AG04450 (cell line): ENCODE measurements around the gene PRAMEF12. TPM values are rescaled to one million over a fixed set of nuclear protein-coding genes. Genes with fewer than 3 reads are reported as not detected.

Experiments
- CTCF ChIA-PET: fragments of 300-600, 350-600 bp; formaldehyde crosslinking; extraction: SDS; loops from one replicate; lab custom pipeline; 2022; ENCODE audit warnings: antibody characterized with exemption, inconsistent platforms; lab: Charles Lee
- POLR2A ChIA-PET: fragments of 350-600 bp; formaldehyde crosslinking; extraction: SDS; loops from one replicate; lab custom pipeline; 2021; ENCODE audit warnings: antibody characterized with exemption, inconsistent platforms; lab: Yijun Ruan, JAX
- DNase-seq: peaks from one replicate; pipeline ENCODE4 v3.0.0-alpha.2; 2011; ENCODE audit warnings: low read depth, low spot score
- H3K27ac ChIP-seq: one replicate; pipeline ENCODE4 v1.5.1; 2012; ENCODE audit warnings: low read depth, low read length, control low read depth
- H3K27me3 ChIP-seq: one replicate; pipeline ENCODE4 v1.6.0; 2012; ENCODE audit warnings: low read length; ENCODE audit not compliant: control insufficient read depth, insufficient read depth
- H3K4me3 ChIP-seq: 2 replicates; pipeline ENCODE4 v1.5.1; 2011; ENCODE audit warnings: mild to moderate bottlenecking, low read depth, low read length, control low read depth
- H3K9me3 ChIP-seq: 2 replicates; pipeline ENCODE4 v1.5.1; 2012; ENCODE audit warnings: low read length; ENCODE audit not compliant: control insufficient read depth, insufficient read depth
- polyA plus RNA-seq: library from polyadenylated mRNA; depleted of rRNA; stranded (reverse); fragments of >200 nt; gene quantifications from 2 replicates; pipeline ENCODE4 v1.2.3, GENCODE V29; 2011
- TF ChIP-seq, protein P1 (sequence below): IDR thresholded peaks from 2 replicates; pipeline ENCODE4 v1.5.1; 2011; ENCODE audit warnings: low read depth, low read length, control low read depth, inconsistent platforms

Gene PRAMEF12
- polyA plus RNA-seq, 1 experiment = not detected

GRCh38 chr1:12739613-12740012 is 33.9 kb upstream of the PRAMEF12 start:
- ChIA-PET CTCF (no interaction called here), POLR2A (no interaction called here)
- Histone ChIP-seq H3K27ac (no peak overlapping the region), H3K27me3 (no peaks in the 10 kb centered on the region), H3K9me3 (peaks cover 9% of the 10 kb centered on the region; the same call in 1 of the 2 replicates), H3K4me3 (no peak overlapping the region)
- DNase-seq = no peak
- TF ChIP-seq, protein P1, sequence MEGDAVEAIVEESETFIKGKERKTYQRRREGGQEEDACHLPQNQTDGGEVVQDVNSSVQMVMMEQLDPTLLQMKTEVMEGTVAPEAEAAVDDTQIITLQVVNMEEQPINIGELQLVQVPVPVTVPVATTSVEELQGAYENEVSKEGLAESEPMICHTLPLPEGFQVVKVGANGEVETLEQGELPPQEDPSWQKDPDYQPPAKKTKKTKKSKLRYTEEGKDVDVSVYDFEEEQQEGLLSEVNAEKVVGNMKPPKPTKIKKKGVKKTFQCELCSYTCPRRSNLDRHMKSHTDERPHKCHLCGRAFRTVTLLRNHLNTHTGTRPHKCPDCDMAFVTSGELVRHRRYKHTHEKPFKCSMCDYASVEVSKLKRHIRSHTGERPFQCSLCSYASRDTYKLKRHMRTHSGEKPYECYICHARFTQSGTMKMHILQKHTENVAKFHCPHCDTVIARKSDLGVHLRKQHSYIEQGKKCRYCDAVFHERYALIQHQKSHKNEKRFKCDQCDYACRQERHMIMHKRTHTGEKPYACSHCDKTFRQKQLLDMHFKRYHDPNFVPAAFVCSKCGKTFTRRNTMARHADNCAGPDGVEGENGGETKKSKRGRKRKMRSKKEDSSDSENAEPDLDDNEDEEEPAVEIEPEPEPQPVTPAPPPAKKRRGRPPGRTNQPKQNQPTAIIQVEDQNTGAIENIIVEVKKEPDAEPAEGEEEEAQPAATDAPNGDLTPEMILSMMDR = no peak

DNA sequence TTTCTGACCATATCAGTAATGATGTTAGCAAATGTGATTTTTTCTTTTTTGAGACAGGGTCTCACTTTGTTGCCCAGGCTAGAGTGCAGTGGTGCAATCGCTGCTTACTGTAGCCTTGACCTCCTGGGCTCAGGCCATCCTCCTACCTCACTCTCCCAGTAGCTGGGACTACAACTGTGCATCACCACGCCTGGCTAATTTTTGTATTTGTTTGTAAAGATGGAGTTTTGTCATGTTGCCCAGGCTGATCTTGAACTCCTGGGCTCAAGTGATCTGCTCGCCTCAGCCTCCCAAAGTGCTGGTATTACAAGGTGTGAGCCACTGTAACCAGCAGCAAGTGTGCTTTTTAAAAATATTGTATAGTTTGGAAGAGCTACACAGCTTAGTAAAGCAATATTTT is 31.6 kb upstream of the PRAMEF12 start:
- Histone ChIP-seq H3K27ac (no peak overlapping the region), H3K9me3 (peaks cover 9% of the 10 kb centered on the region; the same call in 1 of the 2 replicates), H3K4me3 (no peak overlapping the region), H3K27me3 (no peaks in the 10 kb centered on the region)
- ChIA-PET CTCF (no interaction called here), POLR2A (no interaction called here)
- TF ChIP-seq, protein P1 = no peak
- DNase-seq = no peak

GRCh38 chr1:12745126-12745991 is 28.2 kb upstream of the PRAMEF12 start:
- H3K9me3 ChIP-seq = peaks cover 11% of the 10 kb centered on the region
- H3K4me3 ChIP-seq = no peak overlapping the region
- DNase-seq = no peak
- no peak overlapping the region for H3K27ac ChIP-seq
- POLR2A ChIA-PET = no interaction called here
- no peaks in the 10 kb centered on the region for H3K27me3 ChIP-seq
- CTCF ChIA-PET = no interaction called here
- TF ChIP-seq, protein P1 = no peak

DNA sequence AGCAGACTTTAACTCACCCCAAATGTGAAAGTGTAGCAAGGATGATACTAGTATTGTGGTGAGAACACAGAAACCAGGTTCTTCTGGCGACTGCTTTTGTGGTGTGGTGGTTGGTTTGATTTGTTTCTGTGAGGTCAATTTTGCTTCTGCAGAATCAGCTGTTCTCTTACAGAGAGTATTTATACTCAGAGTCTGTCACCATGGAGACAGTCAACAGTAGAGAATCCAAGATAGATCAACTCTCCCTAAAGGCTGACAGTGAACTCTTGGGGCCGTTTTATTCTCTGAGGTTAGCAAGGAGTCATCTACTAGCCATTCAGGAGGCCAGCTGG is 27.6 kb upstream of the PRAMEF12 start, which contains the start of gene CFAP107:
Gene CFAP107 (plus strand): TSS at position 209 of the 332 bp plus-strand sequence. CDS start 231 bp downstream, outside the sequence.
- no peak within 1 kb of the TSS for H3K4me3 ChIP-seq
- DNase-seq = no peak
- H3K27ac ChIP-seq = no peak within 1 kb of the TSS
- ChIA-PET POLR2A (no interaction called here), CTCF (no interaction called here)
- H3K9me3 ChIP-seq = peaks cover 10% of the 10 kb centered on the region
- TF ChIP-seq, protein P1 = no peak
- H3K27me3 ChIP-seq = no peaks in the 10 kb centered on the region

GRCh38 chr1:12748778-12749355 is 24.7 kb upstream of the PRAMEF12 start:
- POLR2A ChIA-PET = no interaction called here
- Histone ChIP-seq H3K27ac (no peak overlapping the region), H3K9me3 (peaks cover 2% of the 10 kb centered on the region; the same call in 1 of the 2 replicates), H3K4me3 (no peak overlapping the region), H3K27me3 (no peaks in the 10 kb centered on the region)
- CTCF ChIA-PET = no interaction called here
- DNase-seq = no peak
- TF ChIP-seq, protein P1 = no peak
